LNCaP clone FGC (cell line): Measurements from ENCODE around the gene TM7SF2.

Experiments
- DNase-seq: peaks from one replicate; pipeline ENCODE4 v3.0.0-alpha.2; 2011; ENCODE audit warnings: low read depth
- H3K4me3 ChIP-seq: 2 replicates; pipeline ENCODE4 v1.5.1; 2011; ENCODE audit warnings: mild to moderate bottlenecking, low read depth, low read length, control low read depth
- CTCF ChIP-seq: IDR thresholded peaks from 2 replicates; pipeline ENCODE4 v1.5.1; 2012; ENCODE audit warnings: mild to moderate bottlenecking; ENCODE audit not compliant: control insufficient read depth, insufficient read depth; ENCODE audit errors: extremely low read depth

The TM7SF2 gene

GRCh38 chr11:65156926-65157325 is 45.3 kb downstream of the TM7SF2 start:
- H3K4me3 ChIP-seq, result no peak overlapping the region
- TF ChIP-seq CTCF, result no peak
- no peak for DNase-seq

DNA sequence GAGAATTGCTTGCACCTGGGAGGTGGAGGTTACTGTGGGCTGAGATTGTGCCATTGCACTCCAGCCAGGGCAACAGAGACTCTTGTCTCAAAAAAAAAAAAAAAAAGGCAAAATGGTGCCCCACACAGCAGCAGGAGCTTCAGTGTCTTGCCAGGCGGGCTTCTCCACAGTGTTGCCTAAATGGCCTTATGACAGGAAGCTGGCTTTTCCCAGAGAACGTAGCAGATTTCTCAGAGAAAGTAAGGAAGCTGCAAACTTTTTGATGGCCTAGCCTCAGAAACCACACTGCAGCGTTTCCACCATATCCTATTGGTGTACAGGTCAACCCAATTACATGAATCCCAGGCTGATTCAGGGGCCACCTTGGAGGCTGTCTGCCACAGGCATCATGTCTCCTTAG is 45.7 kb downstream of the TM7SF2 start:
- no peak for TF ChIP-seq CTCF
- H3K4me3 ChIP-seq, result no peak overlapping the region
- no peak for DNase-seq

- no peak for TF ChIP-seq CTCF
- H3K4me3 ChIP-seq, result no peak overlapping the region
- DNase-seq, result no peak
Measured at GRCh38 chr11:65159012-65159411, 47.3 kb downstream of the TM7SF2 start.

GRCh38 chr11:65160643-65161042 is 49.0 kb downstream of the TM7SF2 start:
- no peak for DNase-seq
- H3K4me3 ChIP-seq, result no peak overlapping the region
- no peak for TF ChIP-seq CTCF

GRCh38 chr11:65163684-65164083 is 52.0 kb downstream of the TM7SF2 start:
- DNase-seq, result no peak
- H3K4me3 ChIP-seq, result no peak overlapping the region
- TF ChIP-seq CTCF, result no peak
